GM19351 (cell line): ENCODE results near the gene SFI1.
"Not testable (repeated sequence)": the region's sequence is repeated elsewhere in the genome, so short reads cannot be mapped to it uniquely, and the experiment has no call there.

ENCODE experiments used
- ATAC-seq: cut with Tn5 transposase; IDR thresholded peaks from one replicate; pipeline ENCODE4 v1.9.1; 2021; ENCODE audit warnings: mild to moderate bottlenecking, moderate library complexity; ENCODE audit not compliant: unreplicated experiment

Gene SFI1

GRCh38 chr22:31630331-31631329 lies 134.3 kb downstream of the SFI1 start:
- ATAC-seq, result no peak

GRCh38 chr22:31631436-31631835 lies 135.1 kb downstream of the SFI1 start:
- no peak for ATAC-seq

- no peak for ATAC-seq
Measured at GRCh38 chr22:31635638-31636306, 139.4 kb downstream of the SFI1 start.

- peak; percentile 58 for ATAC-seq
Measured at GRCh38 chr22:31637447-31637890, 141.1 kb downstream of the SFI1 start.

- ATAC-seq, result peak; percentile 41
Measured at GRCh38 chr22:31637891-31638618, 141.7 kb downstream of the SFI1 start.

DNA sequence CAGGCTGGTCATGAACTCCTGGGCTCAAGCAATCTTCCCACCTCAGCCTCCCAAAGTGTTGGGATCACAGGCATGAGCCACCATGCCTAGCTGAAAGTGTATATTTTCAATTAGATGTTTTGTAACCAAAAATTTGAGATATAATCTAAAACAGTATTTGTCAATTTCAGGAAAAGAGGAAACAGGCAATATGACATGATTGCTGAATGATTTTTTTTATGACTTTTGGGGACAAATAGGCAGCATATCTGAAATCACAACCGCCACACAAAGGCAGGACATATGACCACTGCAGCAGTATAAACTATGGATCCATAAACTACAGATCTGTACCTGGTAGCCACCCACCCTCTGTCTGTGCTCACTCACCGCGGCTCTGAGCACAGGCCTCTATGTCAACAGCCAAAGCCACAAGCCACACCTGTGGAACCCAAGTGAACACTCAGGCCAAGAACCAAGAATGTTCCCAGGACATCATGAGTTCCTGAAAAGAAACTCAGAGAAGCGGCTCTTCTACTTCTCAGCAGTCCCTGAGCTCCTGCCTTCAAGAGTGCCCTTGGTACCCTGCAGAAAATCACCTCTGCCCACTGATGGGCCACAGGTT lies 143.2 kb downstream of the SFI1 start:
- no peak for ATAC-seq

DNA sequence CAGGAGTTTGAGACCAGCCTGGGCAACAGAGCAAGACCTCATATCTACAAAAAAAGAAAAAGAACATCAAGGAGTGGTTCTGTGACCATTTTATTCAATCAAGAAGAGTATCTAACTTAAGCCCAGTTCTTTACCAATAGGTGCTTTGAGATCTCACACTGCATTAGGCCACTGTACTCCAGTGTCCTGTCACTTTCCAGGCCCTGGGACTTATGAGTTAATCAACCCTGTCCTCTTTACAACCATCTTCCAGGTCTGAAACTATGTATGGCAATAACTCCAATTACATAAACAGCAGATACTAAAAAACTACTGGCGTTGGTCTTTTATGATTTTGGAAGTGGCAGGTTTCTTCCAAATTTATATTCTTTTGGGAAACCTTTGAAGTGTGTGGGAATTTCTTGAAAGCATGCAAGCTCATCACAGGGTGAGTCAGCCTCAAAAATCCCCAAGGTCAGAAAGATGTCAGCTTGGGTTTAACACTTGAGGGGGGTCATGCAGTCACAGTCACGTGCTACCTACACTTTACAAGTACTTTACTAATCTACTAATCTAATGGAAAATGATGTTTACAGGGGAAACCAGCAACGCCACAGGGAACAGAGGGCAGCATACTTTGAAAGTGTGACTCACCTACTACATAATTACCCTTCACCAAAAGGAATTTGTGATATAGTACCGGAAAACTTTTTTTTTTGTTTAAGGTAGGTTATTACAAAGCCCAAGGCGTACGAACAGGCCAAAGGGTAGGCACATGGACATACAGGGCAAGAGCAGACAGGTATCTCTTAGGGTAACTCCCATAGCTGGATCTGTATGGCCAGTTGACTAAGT lies 150.1 kb downstream of the SFI1 start:
- ATAC-seq, result no peak

DNA sequence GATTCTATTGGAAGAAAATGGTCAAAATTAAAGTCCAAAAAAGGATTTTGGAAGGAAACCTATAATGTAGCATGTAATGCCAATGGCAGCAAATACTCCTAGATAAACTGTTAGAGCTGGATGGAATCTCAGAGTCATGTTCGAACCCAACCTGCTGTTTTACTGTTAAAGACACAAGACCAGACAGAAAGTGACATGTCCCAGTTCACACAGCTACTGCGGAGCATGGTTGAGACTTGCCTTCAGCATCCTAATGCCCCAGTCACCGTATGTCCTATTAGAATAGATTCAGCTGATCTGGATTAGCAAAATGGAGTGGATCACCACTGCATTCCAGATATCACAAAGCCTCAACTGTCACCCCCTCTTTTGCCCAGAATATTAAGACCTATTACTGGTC lies 150.7 kb downstream of the SFI1 start:
- ATAC-seq, result no peak

GRCh38 chr22:31647523-31648320 lies 151.4 kb downstream of the SFI1 start:
- no peak for ATAC-seq

GRCh38 chr22:31650391-31650790 lies 154.1 kb downstream of the SFI1 start:
- ATAC-seq, result no peak

DNA sequence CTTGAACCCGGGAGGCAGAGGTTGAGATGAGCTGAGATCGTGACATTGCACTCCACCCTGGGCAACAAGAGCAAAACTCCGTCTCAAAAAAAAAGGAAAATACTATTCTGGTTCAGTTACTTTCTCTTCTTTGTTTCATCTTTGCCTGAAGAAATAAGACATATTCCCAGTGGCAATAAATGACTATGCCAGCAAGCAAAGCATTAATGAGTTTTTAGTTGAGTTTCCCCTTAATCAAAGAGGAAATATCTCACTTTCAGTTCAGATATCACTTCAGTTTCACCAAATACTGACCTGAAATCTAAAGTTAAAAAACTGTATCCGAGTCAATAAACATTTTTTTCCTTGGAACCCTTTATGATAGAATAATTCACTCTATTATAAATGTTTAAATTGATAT lies 155.3 kb downstream of the SFI1 start:
- ATAC-seq, result no peak

DNA sequence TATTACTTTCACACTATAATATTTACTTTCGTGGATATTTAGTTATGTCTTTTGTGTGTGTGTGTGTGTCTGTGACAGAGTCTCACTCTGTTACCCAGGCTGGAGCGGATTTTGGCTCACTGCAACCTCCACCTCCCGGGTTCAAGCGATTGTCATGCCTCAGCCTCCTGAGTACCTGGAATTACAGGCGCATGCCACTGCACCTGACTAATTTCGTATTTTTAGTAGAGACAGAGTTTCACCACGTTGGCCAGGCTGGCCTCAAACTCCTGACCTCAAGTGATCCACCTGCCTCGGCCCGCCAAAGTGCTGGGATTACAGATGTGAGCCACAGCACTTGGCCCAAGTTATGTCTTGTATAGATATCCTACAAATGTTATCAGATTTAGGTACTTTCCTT lies 155.8 kb downstream of the SFI1 start:
- no peak for ATAC-seq

- no peak for ATAC-seq
Measured at GRCh38 chr22:31652911-31653684, 156.8 kb downstream of the SFI1 start.

- no peak for ATAC-seq
Measured at GRCh38 chr22:31653944-31654343, 157.6 kb downstream of the SFI1 start.

DNA sequence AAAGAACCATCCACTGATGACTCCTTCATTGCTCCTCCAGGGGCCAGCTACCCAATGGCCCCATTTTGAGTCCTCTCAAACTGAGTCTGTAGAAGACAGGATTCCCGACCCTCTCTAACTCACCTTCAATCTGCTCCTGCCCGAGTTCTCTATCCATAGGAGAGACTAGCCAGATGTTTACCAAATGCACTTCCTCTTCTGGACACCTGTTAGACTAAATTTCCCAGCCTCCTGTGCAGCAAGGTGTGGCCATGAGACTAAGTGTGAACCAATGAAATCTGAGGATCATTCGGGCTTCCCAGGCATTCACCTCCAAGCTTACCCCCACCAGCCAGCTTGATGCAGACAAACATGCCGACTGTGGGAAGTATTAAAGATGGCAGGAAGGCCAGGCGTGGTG lies 158.1 kb downstream of the SFI1 start:
- no peak for ATAC-seq

- ATAC-seq, result no peak
Measured at GRCh38 chr22:31659246-31659645, 162.9 kb downstream of the SFI1 start.

GRCh38 chr22:31660860-31661341 lies 164.6 kb downstream of the SFI1 start:
- not testable (repeated sequence) for ATAC-seq
